Natural killer cell (primary cell): ENCODE data around the gene ABCB8. TPM values are rescaled to one million over a fixed set of nuclear protein-coding genes. Genes with fewer than 3 reads are reported as not detected.

Experiments used
- ATAC-seq, 3 donors: fragments of 150-1000 bp in 2 of 3; fragments of 200-7000 bp in 1 of 3; cut with Tn5 transposase; 1 replicate in 1 of 3; 2 replicates in 2 of 3; pipeline ENCODE4 v1.10.0; 2021; ENCODE audit warnings: mild to moderate bottlenecking in 2 of 3, moderate library complexity in 2 of 3
- DNase-seq, 2 donors: peaks; one replicate each; pipeline versions ENCODE4 v3.0.0 to v3.0.0-alpha.2; 2013 to 2021; ENCODE audit warnings: mixed read lengths in 1 of 2
- H3K27ac ChIP-seq: one replicate; pipeline ENCODE4 v1.5.1; 2013; ENCODE audit warnings: mild to moderate bottlenecking, low read length
- H3K27me3 ChIP-seq: one replicate; pipeline ENCODE4 v1.6.1; 2013; ENCODE audit warnings: low read length; ENCODE audit not compliant: control insufficient read depth, insufficient read depth
- H3K36me3 ChIP-seq: one replicate; pipeline ENCODE4 v1.6.1; 2013; ENCODE audit warnings: low read length; ENCODE audit not compliant: control insufficient read depth, insufficient read depth
- H3K4me1 ChIP-seq: one replicate; pipeline ENCODE4 v1.6.1; 2013; ENCODE audit warnings: low read length; ENCODE audit not compliant: control insufficient read depth, insufficient read depth
- H3K4me3 ChIP-seq: one replicate; pipeline ENCODE4 v1.5.1; 2013; ENCODE audit warnings: low read length
- H3K9me3 ChIP-seq: one replicate; pipeline ENCODE4 v1.6.1; 2013; ENCODE audit warnings: low read length; ENCODE audit not compliant: control insufficient read depth, insufficient read depth
- H3K27ac Mint-ChIP-seq, 2 donors: one replicate each; pipeline ENCODE4 v1.8.0; 2022; ENCODE audit warnings: mild to moderate bottlenecking in 2 of 2, mixed read lengths in 2 of 2, moderate library complexity in 1 of 2
- H3K27me3 Mint-ChIP-seq, 2 donors: one replicate each; pipeline ENCODE4 v1.8.0; 2022; ENCODE audit warnings: low read depth in 2 of 2, mixed read lengths in 2 of 2
- H3K36me3 Mint-ChIP-seq: one replicate; pipeline ENCODE4 v1.8.0; 2022; ENCODE audit warnings: mixed read lengths
- H3K4me1 Mint-ChIP-seq, 2 donors: one replicate each; pipeline ENCODE4 v1.8.0; 2022; ENCODE audit warnings: mixed read lengths in 2 of 2
- H3K4me3 Mint-ChIP-seq: one replicate; pipeline ENCODE4 v1.8.0; 2022; ENCODE audit warnings: mild to moderate bottlenecking, moderate library complexity, mixed read lengths
- H3K9me3 Mint-ChIP-seq, 2 donors: one replicate each; pipeline ENCODE4 v1.8.0; 2022; ENCODE audit warnings: mixed read lengths in 2 of 2
- WGBS: methylation state at CpG from one replicate; pipeline ENCODE4 v1.1.7; 2013; ENCODE audit warnings: missing lambda C conversion rate; ENCODE audit not compliant: insufficient coverage; 5-methylcytosine and 5-hydroxymethylcytosine counted together
- intact Hi-C: fragments of 100-400 bp; cut with micrococcal nuclease; formaldehyde crosslinking; loops from one replicate; pipeline ENCODE4 v1.14.2; 2022
- total RNA-seq, 4 donors: library from RNA; stranded (reverse); fragments of 120-200 nt in 1 of 4; gene quantifications; one replicate each; pipeline versions ENCODE4 v1.2.3 to v1.2.4, GENCODE V29; 2013 to 2022
- TF ChIP-seq, protein P1 (sequence below): fragments of 200-600 bp; IDR thresholded peaks from one replicate; pipeline ENCODE4 v1.8.0; 2022; ENCODE audit warnings: antibody characterized with exemption

Gene ABCB8
- total RNA-seq, 3 donors from 2014 or later (not counting 1 experiment from before 2014, with no cell fraction given): 50.6 to 60.5 (median 53.7) TPM

DNA sequence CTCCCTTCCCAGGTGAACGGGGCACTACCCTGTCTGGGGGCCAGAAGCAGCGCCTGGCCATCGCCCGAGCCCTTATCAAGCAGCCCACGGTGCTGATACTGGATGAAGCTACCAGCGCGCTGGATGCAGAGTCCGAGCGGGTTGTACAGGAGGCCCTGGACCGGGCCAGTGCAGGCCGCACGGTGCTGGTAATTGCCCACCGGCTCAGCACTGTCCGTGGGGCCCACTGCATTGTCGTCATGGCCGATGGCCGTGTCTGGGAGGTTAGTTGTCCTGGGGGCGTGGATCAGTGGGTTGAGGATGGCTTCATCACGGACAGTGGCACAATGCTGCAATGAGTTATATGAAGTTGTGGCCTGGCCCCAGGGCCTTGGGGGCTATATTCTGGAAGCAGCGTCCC, 15.7 kb downstream of the ABCB8 start:
- TF ChIP-seq, protein P1, sequence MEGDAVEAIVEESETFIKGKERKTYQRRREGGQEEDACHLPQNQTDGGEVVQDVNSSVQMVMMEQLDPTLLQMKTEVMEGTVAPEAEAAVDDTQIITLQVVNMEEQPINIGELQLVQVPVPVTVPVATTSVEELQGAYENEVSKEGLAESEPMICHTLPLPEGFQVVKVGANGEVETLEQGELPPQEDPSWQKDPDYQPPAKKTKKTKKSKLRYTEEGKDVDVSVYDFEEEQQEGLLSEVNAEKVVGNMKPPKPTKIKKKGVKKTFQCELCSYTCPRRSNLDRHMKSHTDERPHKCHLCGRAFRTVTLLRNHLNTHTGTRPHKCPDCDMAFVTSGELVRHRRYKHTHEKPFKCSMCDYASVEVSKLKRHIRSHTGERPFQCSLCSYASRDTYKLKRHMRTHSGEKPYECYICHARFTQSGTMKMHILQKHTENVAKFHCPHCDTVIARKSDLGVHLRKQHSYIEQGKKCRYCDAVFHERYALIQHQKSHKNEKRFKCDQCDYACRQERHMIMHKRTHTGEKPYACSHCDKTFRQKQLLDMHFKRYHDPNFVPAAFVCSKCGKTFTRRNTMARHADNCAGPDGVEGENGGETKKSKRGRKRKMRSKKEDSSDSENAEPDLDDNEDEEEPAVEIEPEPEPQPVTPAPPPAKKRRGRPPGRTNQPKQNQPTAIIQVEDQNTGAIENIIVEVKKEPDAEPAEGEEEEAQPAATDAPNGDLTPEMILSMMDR: no peak
- no peaks in the 10 kb centered on the region for H3K4me1 ChIP-seq
- DNase-seq (no peak), ATAC-seq (no peak)
- H3K27ac ChIP-seq: no peak overlapping the region
- no peaks in the 10 kb centered on the region for H3K9me3 Mint-ChIP-seq
- H3K27ac Mint-ChIP-seq: no peak overlapping the region
- 97% methylated on average over 20 of the region's 20 CpGs for WGBS
- intact Hi-C loops: no loop called here
- H3K27me3 Mint-ChIP-seq: no peaks in the 10 kb centered on the region
- H3K4me3 Mint-ChIP-seq: no peak overlapping the region
- peaks cover 6% of the 10 kb centered on the region for H3K36me3 ChIP-seq
- no peaks in the 10 kb centered on the region for H3K9me3 ChIP-seq
- H3K27me3 ChIP-seq: no peaks in the 10 kb centered on the region
- H3K4me1 Mint-ChIP-seq: peaks cover 9 to 19% of the 10 kb centered on the region in 2 donors
- no peak overlapping the region for H3K4me3 ChIP-seq
- no peaks in the 10 kb centered on the region for H3K36me3 Mint-ChIP-seq

- Mint-ChIP-seq H3K9me3 (no peaks in the 10 kb centered on the region), H3K36me3 (no peaks in the 10 kb centered on the region), H3K4me3 (no peak overlapping the region), H3K27me3 (peaks cover 0 to 3% of the 10 kb centered on the region in 2 donors), H3K27ac (no peak overlapping the region), H3K4me1 (peaks cover 0 to 6% of the 10 kb centered on the region in 2 donors)
- no peak overlapping the region for H3K27ac ChIP-seq
- ATAC-seq (no peak), DNase-seq (no peak)
- 96% methylated on average over 11 of the region's 11 CpGs for WGBS
- TF ChIP-seq, protein P1: no peak
- H3K9me3 ChIP-seq: no peaks in the 10 kb centered on the region
- peaks cover 6% of the 10 kb centered on the region for H3K36me3 ChIP-seq
- no peaks in the 10 kb centered on the region for H3K4me1 ChIP-seq
- no peaks in the 10 kb centered on the region for H3K27me3 ChIP-seq
- H3K4me3 ChIP-seq: no peak overlapping the region
- intact Hi-C loops: no loop called here
Observed at GRCh38 chr7:151045262-151045661, 17.0 kb downstream of the ABCB8 start.

DNA sequence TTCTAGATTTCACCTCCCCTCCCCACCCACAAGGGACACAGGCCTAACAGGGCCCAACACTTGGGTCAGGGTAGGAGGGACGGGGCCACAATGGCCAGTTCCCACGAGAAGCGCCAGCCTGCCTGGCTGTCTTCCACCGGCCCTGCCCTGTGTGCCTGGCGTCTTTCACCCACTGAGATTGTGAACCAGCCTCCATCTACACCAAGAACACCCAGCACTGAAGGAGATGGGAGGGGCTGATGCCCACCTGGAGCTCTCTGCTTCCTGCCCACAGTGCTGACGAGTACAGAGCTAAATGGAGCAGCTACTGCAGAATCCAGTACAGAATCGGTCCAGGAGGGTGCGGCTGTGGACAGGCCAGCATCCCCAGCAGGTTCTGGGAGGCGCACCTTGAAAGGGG, 17.7 kb downstream of the ABCB8 start:
- H3K36me3 ChIP-seq: peaks cover 6% of the 10 kb centered on the region
- DNase-seq (no peak), ATAC-seq (no peak)
- H3K27me3 ChIP-seq: no peaks in the 10 kb centered on the region
- no peak overlapping the region for H3K27ac ChIP-seq
- peaks cover 0 to 5% of the 10 kb centered on the region in 2 donors for H3K4me1 Mint-ChIP-seq
- H3K27ac Mint-ChIP-seq: no peak overlapping the region
- WGBS: 92% methylated on average over 7 of the region's 9 CpGs
- H3K27me3 Mint-ChIP-seq: peaks cover 0 to 3% of the 10 kb centered on the region in 2 donors
- intact Hi-C loops: no loop called here
- H3K4me3 ChIP-seq: no peak overlapping the region
- H3K9me3 Mint-ChIP-seq: no peaks in the 10 kb centered on the region
- TF ChIP-seq, protein P1: no peak
- H3K9me3 ChIP-seq: no peaks in the 10 kb centered on the region
- no peaks in the 10 kb centered on the region for H3K4me1 ChIP-seq
- H3K36me3 Mint-ChIP-seq: no peaks in the 10 kb centered on the region
- H3K4me3 Mint-ChIP-seq: no peak overlapping the region
